ENCODE results near the gene VPS13A.
A peak's percentile ranks its signal among the peaks of the same experiment; 100 is the strongest.
"Not testable (repeated sequence)": the region's sequence is repeated elsewhere in the genome, so short reads cannot be mapped to it uniquely, and the experiment has no call there.

Gene VPS13A

DNA sequence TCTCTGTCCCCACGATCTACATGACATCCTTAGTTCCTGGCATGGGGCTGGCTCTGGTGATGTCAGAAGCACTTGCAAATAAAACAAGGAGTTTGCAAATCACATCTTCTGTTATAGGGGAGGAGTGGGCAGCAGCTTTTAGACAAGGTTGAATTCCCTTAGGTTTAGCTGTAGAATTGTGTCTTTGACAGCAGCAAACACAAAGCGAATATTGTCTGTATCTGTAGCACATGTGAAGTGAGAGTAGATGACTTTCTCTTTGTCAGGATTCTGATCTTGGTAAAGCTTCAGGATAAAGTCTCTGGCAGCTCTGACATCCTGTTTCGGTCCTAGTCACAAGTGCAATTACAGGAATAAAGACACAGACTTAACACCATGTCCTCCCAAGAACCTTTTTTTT is 246.5 kb downstream of the VPS13A start:
- no peak for DNase-seq (ENCODE audit: low read depth)

- DNase-seq (ENCODE audit: low read depth): no peak
Measured at GRCh38 chr9:77424993-77425392, 247.7 kb downstream of the VPS13A start.

DNA sequence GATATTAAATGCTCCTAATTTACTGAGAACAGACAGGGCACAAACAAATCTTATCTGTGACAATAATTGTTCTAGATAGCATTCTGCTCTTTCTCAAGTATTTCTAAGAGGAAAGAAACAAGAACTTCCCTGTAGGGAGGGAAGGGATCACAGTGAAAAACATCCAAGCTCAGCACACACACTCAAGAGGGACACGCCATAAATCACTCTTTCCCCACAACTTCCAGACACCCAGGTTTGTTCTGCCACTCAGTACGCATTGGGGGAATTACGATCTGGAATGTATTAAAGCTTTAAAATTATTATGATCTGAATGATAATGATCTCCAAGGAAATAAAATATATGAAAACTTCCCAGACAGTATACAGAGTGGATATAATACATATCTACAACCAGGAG is 249.4 kb downstream of the VPS13A start:
- DNase-seq (ENCODE audit: low read depth): no peak

- no peak for DNase-seq (ENCODE audit: low read depth)
Measured at GRCh38 chr9:77427256-77427927, 250.1 kb downstream of the VPS13A start.

- no peak for DNase-seq (ENCODE audit: low read depth)
Measured at GRCh38 chr9:77429928-77430327, 252.6 kb downstream of the VPS13A start.

GRCh38 chr9:77432053-77432452 is 254.7 kb downstream of the VPS13A start:
- no peak for DNase-seq (ENCODE audit: low read depth)

DNA sequence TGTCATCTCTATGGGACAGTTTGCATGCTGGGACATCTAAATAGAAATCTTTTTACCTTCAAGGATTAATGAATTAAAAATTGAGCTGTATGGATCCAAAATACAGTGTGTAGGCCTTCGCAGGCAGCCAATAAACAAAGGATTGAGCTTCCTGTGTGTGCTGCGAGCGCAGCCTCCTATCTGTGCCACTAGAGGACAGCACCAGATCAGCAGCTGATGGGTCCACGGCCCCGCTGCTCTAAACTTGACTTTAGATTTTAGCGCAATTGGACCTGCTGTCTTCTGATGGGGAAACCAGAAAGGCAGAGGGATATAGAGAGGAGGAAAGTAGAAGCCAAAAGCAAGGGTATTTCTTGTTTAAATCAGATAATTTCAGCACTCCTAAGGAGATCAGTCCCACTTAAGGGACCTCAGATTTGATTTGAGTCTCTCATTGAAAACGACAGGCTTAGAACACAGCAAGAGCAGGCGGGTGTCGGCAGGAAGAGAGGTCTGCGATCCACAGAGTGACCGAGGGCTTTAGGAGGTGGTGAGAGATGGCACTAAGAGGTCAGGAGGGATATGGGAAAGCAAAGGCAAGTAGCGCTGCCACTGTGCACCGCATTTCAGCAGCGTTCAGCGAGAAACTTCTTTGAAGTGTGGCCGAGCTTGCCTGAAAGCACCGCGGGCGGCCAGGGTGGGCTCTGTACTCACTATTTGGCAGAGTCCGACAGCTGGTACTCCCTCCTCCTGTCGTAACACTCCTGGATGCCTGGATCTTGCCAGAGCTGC is 256.5 kb downstream of the VPS13A start:
- DNase-seq (ENCODE audit: low read depth): no peak

GRCh38 chr9:77435277-77435676 is 257.9 kb downstream of the VPS13A start:
- DNase-seq (ENCODE audit: low read depth): no peak

DNA sequence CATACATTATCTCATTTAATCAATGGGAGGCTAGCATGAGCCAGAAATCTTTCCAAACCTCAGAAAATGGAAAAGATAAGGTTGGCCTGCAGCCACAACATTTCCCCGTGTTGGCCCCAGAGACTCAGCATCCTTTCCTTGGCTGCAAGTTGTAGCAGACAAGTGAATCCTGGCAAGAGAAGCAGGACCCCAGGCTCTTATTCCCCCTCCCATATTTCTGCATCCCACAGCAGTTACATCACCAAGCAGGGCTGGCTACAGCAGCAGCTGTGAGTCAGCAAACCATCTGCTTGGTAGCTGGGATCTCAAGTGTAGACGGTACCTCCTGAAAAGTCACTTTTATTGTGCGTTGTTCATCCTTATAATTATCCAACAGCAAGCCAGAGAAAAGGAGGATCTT is 258.4 kb downstream of the VPS13A start:
- DNase-seq (ENCODE audit: low read depth): no peak

DNA sequence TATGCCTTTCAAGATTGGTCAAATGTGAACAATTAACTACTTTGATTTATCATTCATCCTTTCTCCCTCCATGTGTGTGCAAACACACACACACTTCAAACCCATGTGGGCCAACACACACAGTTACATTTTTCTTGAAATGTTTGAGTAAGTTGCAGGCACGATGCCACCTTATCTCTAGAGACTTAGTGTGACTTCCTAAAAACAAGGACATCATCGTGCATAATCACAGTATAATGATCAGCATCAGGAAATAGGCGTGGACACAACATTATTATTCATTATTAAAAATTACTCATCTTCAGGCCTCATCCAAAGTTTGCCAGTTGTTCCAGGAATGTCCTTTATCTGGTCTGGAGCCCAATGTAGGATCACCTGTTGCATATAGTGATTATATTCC is 261.3 kb downstream of the VPS13A start:
- DNase-seq (ENCODE audit: low read depth): no peak

GRCh38 chr9:77440057-77440456 is 262.7 kb downstream of the VPS13A start:
- peak; percentile 72 for DNase-seq (ENCODE audit: low read depth)

- DNase-seq (ENCODE audit: low read depth): not testable (repeated sequence)
Measured at GRCh38 chr9:77441124-77441523, 263.8 kb downstream of the VPS13A start.

DNA sequence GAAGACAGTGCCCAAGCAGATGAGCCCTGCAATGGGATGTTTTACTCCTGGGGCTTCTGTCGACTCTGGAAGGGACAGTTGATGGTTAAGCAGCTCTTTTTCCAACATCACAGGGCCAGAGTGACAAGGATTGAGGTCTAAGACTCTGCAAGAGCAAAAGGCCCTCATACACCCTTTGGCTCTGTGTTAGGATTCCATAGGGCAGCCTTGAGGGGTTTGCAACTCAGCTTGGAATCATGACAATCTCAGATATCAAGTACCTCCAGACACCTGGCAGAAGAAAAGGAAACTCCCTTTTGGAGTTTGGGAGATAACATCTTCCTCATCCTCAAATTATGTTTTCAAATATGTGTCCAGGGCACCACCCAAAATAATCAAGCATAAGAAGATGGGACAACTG is 265.1 kb downstream of the VPS13A start:
- DNase-seq (ENCODE audit: low read depth): no peak

GRCh38 chr9:77447646-77448045 is 270.3 kb downstream of the VPS13A start:
- no peak for DNase-seq (ENCODE audit: low read depth)

- DNase-seq (ENCODE audit: low read depth): no peak
Measured at GRCh38 chr9:77449240-77450084, 272.1 kb downstream of the VPS13A start.

- no peak for DNase-seq (ENCODE audit: low read depth)
Measured at GRCh38 chr9:77450085-77450475, 272.7 kb downstream of the VPS13A start.

DNA sequence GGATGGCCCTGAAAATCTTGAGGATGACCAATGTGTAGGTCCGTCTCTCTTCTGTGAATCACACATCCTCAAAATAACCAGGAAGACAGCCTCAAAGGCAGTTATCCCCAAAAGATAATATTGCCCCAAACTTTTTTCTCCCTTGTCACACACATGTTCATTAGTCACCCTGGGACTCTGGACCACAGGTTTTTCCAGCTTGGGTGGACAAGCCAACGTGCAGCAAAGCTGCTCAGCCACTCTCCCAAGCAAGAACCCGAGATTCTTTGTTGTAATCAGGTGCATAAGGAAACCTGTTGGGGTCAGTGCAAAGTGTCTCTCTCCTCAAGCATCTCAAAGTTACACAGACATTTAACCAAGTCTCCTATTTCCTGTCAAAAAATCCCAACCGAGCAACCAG is 274.2 kb downstream of the VPS13A start:
- no peak for DNase-seq (ENCODE audit: low read depth)

DNA sequence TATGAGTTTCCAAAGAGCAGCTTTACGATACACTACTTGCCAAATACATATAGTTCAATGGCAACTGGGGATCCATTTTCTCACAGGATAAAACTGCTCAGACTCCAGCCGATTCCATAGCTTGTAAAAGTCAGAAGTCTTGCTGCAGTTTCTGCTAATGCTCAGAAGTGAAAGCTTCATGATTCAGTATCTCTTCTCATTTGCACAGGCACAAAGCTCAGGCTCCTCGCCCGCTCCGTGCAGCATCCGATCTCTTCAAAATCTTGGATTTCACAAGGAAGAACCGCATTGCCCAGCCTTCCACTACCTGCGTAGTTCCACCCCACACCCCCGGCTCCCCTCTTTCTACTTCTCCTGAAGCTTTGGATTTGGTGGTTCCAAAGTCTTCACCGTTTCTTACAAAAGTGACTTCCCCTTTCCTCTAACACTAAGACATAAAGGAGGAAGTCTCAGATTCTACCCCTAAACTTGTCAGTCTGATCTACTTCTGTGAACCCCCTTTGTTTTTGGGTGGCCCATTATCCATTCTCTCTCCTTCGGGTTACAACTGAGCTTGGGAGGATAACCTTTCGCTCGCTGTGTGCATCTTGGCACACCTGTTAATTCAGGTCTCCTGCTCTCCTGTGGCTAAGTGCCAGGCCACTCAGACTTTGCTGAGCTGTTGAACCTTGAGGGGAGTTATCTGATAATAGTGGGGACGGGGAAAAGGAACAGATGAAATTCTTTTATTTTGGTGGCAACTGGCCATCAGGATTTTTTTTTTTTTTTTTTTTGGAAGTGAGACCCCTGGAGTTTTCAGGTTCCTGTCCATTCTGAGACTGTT is 276.7 kb downstream of the VPS13A start:
- no peak for DNase-seq (ENCODE audit: low read depth)

- no peak for DNase-seq (ENCODE audit: low read depth)
Measured at GRCh38 chr9:77454663-77455062, 277.3 kb downstream of the VPS13A start.

DNA sequence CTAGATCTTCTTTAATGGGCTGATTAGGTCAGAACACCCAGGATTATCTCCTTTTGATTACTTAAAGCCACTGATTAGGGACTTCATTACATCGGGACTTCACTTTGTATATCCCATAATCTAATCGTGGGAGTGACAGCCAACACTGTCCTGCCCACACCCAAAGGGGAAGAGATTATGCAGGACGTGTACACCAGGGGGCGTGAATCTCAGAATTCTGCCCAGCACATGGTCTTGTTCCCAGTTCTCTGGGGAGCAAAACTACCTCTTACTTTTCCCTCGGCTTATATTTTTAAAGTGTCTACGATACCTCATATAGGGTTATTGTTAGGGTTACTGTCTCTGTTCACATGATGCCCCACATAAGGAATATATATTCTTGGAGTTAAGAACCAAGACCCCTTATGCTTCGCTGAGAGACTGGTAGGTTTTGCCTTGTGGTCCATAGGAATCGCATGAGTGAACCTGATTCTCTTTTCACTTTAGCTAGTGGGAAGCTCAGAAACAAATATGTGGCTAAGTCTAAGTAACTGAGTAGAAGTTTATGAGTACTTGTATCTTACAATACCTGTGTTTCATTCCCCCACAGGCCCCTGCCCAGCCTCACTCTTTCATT is 278.1 kb downstream of the VPS13A start:
- no peak for DNase-seq (ENCODE audit: low read depth)

DNA sequence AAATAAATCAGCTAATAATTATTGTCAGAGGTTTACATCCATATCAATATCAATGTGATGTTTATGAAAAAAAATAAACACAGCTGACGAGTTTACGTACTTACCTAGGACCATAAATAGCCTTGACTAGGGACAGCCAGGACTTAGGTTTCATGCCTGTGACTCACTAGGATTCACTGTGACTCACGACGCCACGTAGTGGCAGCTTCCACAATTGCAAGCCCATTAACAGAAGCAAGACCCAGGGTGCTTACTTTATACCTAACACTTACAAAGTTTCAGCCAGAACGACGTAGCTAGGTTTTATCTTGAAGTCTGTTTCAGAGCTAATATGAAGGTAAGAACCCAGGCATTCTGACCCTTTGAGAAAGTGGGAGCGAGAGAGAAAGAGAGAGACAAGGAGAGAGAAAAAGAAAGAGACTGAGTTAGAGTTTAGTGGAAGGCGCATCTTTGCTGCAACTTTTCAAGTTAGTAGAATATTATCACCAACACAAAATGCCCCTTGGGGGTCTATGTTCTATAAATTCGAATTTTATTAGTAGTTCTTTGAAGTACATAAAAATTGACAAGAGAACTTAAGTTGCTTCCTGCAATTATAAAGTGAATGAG is 279.6 kb downstream of the VPS13A start:
- DNase-seq (ENCODE audit: low read depth): peak; percentile 65
